Ishikawa (cell line): Measurements from ENCODE around the gene SERPINA10.

Experiments
- CREB1 ChIP-seq: IDR thresholded peaks from 2 replicates; pipeline ENCODE4 v1.6.1; 2012; ENCODE audit warnings: low read depth
- RAD21 ChIP-seq: IDR thresholded peaks from 2 replicates; pipeline ENCODE4 v1.6.1; 2012; ENCODE audit warnings: low read depth
- TAF1 ChIP-seq: IDR thresholded peaks from 2 replicates; pipeline ENCODE4 v1.6.1; 2012; ENCODE audit warnings: low read depth, mild to moderate bottlenecking
- TCF12 ChIP-seq: IDR thresholded peaks from 2 replicates; pipeline ENCODE4 v1.6.1; 2012; ENCODE audit warnings: low read depth
- YY1 ChIP-seq: IDR thresholded peaks from 2 replicates; pipeline ENCODE4 v1.6.1; 2012; ENCODE audit warnings: low read depth
- ZBTB7A ChIP-seq: IDR thresholded peaks from 2 replicates; pipeline ENCODE4 v1.6.1; 2012; ENCODE audit warnings: low read depth
- TF ChIP-seq, protein P1 (sequence below): IDR thresholded peaks from 2 replicates; pipeline ENCODE4 v1.6.1; 2012; ENCODE audit warnings: low read depth, mild to moderate bottlenecking

DNA sequence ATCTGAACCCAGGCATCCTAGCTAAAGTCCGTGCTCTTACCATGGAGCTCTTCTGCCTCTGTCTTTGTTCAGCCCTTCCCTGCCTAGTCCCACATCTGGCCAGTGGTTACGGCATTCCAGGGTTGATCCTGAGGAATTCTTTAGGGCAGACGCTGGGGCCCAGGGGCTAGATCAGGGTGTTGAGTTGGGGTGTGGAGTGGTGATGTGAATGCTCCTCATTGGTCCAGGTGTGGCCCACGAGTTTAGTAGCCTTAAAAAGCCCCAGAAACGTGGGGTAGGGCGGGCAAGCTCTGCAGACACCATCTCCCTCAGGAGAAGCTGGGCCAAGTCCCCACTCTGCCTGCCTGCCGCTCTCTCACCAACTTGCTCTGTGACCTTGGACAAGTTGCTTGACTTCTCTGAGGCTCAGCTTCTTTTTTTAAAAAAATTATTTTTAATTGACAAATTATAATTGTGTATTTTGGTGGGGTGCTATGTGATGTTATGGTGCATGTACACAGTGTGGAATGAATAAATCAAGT, 39.1 kb upstream of the SERPINA10 start:
- TF ChIP-seq, protein P1, sequence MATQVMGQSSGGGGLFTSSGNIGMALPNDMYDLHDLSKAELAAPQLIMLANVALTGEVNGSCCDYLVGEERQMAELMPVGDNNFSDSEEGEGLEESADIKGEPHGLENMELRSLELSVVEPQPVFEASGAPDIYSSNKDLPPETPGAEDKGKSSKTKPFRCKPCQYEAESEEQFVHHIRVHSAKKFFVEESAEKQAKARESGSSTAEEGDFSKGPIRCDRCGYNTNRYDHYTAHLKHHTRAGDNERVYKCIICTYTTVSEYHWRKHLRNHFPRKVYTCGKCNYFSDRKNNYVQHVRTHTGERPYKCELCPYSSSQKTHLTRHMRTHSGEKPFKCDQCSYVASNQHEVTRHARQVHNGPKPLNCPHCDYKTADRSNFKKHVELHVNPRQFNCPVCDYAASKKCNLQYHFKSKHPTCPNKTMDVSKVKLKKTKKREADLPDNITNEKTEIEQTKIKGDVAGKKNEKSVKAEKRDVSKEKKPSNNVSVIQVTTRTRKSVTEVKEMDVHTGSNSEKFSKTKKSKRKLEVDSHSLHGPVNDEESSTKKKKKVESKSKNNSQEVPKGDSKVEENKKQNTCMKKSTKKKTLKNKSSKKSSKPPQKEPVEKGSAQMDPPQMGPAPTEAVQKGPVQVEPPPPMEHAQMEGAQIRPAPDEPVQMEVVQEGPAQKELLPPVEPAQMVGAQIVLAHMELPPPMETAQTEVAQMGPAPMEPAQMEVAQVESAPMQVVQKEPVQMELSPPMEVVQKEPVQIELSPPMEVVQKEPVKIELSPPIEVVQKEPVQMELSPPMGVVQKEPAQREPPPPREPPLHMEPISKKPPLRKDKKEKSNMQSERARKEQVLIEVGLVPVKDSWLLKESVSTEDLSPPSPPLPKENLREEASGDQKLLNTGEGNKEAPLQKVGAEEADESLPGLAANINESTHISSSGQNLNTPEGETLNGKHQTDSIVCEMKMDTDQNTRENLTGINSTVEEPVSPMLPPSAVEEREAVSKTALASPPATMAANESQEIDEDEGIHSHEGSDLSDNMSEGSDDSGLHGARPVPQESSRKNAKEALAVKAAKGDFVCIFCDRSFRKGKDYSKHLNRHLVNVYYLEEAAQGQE = no peak
- TF ChIP-seq YY1 = no peak
- no peak for TF ChIP-seq TAF1
- TF ChIP-seq CREB1 = no peak
- TF ChIP-seq RAD21 = no peak
- no peak for TF ChIP-seq ZBTB7A
- no peak for TF ChIP-seq TCF12
